OCI-LY7 (cell line): ENCODE data around the gene GALNT2.

Source experiments
- EZH2phosphoT487 ChIP-seq: fragments of 200-600 bp; sonication (generic); IDR thresholded peaks from 2 replicates; pipeline ENCODE4 v1.6.1; 2018; ENCODE audit warnings: low read depth, borderline replicate concordance, mild to moderate bottlenecking, mixed run types, antibody characterized with exemption, low read length, moderate library complexity, mixed read lengths
- TF ChIP-seq, protein P1 (sequence below): fragments of 200-600 bp; sonication (generic); conservative IDR thresholded peaks from 2 replicates; pipeline ENCODE4 v1.5.1; 2014; ENCODE audit warnings: mild to moderate bottlenecking, antibody characterized with exemption, low read length, moderate library complexity, mixed read lengths

DNA sequence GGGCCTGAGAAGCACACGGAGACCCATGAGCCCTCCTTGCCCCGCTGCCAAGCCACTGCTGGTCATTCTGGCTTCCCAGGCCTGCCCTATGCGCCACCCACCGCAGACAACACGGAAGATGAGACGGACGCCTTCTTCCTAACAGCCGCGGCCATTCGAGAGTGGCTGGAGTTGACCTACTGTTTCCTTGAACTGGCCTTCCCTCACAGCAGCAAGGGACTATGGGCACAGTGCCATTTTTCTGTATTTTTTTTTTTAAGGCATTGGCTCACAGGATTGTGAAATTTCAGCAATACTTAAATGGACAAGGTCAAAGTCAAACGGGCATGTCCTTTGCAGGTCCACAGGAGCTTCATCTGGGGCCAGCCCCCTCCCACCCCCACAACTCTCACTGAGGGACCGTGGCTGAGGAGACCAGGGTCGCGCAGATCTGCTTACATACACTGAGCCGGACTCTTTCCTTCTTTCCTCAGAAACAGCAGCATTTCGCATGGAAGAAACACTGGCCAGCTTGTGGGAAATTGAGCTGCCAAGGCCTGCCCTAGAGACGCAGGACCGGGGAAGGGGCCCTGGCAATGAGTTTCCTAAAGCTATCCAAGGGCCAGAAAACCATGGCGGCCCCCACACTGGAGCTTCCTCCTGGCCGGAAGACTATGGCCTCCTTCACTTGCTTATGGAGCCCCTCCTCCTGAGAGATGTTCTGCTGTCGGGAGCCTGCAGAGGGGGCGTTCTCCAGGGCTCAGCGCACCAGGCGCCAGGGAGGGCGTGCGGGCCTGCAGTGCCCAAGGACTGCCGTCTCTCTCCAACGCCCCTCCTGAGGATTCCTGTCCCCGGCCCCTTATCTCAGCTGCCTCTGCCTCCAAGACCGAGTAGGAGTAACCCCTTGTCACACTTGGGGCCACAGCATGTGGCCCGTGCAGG, 260.2 kb downstream of the GALNT2 start:
- TF ChIP-seq, protein P1, sequence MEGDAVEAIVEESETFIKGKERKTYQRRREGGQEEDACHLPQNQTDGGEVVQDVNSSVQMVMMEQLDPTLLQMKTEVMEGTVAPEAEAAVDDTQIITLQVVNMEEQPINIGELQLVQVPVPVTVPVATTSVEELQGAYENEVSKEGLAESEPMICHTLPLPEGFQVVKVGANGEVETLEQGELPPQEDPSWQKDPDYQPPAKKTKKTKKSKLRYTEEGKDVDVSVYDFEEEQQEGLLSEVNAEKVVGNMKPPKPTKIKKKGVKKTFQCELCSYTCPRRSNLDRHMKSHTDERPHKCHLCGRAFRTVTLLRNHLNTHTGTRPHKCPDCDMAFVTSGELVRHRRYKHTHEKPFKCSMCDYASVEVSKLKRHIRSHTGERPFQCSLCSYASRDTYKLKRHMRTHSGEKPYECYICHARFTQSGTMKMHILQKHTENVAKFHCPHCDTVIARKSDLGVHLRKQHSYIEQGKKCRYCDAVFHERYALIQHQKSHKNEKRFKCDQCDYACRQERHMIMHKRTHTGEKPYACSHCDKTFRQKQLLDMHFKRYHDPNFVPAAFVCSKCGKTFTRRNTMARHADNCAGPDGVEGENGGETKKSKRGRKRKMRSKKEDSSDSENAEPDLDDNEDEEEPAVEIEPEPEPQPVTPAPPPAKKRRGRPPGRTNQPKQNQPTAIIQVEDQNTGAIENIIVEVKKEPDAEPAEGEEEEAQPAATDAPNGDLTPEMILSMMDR, result no peak
- TF ChIP-seq EZH2phosphoT487, result no peak
